ENCODE data around the gene LAMB4.

Gene LAMB4

GRCh38 chr7:108157606-108158335 is 27.6 kb upstream of the LAMB4 start:
- CTCF ChIA-PET = no interaction called here
- POLR2A ChIA-PET = no interaction called here
- no peak for DNase-seq (ENCODE audit: extremely low spot score)
- TF ChIP-seq BHLHE40 (IDR thresholded peaks at IDR 0.05; ENCODE audit: borderline replicate concordance) (no peak), SUZ12 (IDR thresholded peaks at IDR 0.05) (no peak), LEF1 (IDR thresholded peaks at IDR 0.05; ENCODE audit: borderline replicate concordance) (no peak), L3MBTL2 (conservative IDR thresholded peaks at IDR 0.05) (no peak)

- POLR2A ChIA-PET = no interaction called here
- TF ChIP-seq ZNF384 (IDR thresholded peaks at IDR 0.05) (no peak), FOXK2 (IDR thresholded peaks at IDR 0.05) (no peak), HDGF (IDR thresholded peaks at IDR 0.05; ENCODE audit: borderline replicate concordance) (no peak), TARDBP (IDR thresholded peaks at IDR 0.05) (no peak), FOXA1 (IDR thresholded peaks at IDR 0.05) (no peak), SP1 (IDR thresholded peaks at IDR 0.05) (no peak), LEF1 (IDR thresholded peaks at IDR 0.05; ENCODE audit: borderline replicate concordance) (no peak), CTBP1 (IDR thresholded peaks at IDR 0.05; ENCODE audit: borderline replicate concordance) (no peak), L3MBTL2 (conservative IDR thresholded peaks at IDR 0.05) (no peak), SUZ12 (IDR thresholded peaks at IDR 0.05) (no peak)
- DNase-seq (ENCODE audit: extremely low spot score) = no peak
- CTCF ChIA-PET = no interaction called here
These were observed 26.9 kb upstream of the LAMB4 start for GRCh38 chr7:108156897-108157605.

GRCh38 chr7:108152198-108152597 is 22.0 kb upstream of the LAMB4 start:
- DNase-seq (ENCODE audit: extremely low spot score) = no peak
- TF ChIP-seq TARDBP (IDR thresholded peaks at IDR 0.05) = no peak
- no peak for TF ChIP-seq BHLHE40 (IDR thresholded peaks at IDR 0.05; ENCODE audit: borderline replicate concordance)
- TF ChIP-seq PKNOX1 (IDR thresholded peaks at IDR 0.05) = no peak
- no peak for TF ChIP-seq SUZ12 (IDR thresholded peaks at IDR 0.05)
- no peak for TF ChIP-seq ELF4 (IDR thresholded peaks at IDR 0.05)
- TF ChIP-seq NFRKB (IDR thresholded peaks at IDR 0.05) = no peak
- TF ChIP-seq L3MBTL2 (conservative IDR thresholded peaks at IDR 0.05) = no peak
- TF ChIP-seq FOXM1 (IDR thresholded peaks at IDR 0.05; ENCODE audit: borderline replicate concordance) = no peak
- no peak for TF ChIP-seq LEF1 (IDR thresholded peaks at IDR 0.05; ENCODE audit: borderline replicate concordance)
- TF ChIP-seq FOXK2 (IDR thresholded peaks at IDR 0.05) = no peak
- no peak for TF ChIP-seq SP1 (IDR thresholded peaks at IDR 0.05)
- no peak for TF ChIP-seq ARNT (IDR thresholded peaks at IDR 0.05)
- no peak for TF ChIP-seq FOXA1 (IDR thresholded peaks at IDR 0.05)
- no peak for TF ChIP-seq CTBP1 (IDR thresholded peaks at IDR 0.05; ENCODE audit: borderline replicate concordance)
- TF ChIP-seq HDGF (IDR thresholded peaks at IDR 0.05; ENCODE audit: borderline replicate concordance) = no peak
- ChIA-PET POLR2A (no interaction called here), CTCF (no interaction called here)

- POLR2A ChIA-PET = no interaction called here
- TF ChIP-seq SP1 (IDR thresholded peaks at IDR 0.05) = no peak
- TF ChIP-seq SUZ12 (IDR thresholded peaks at IDR 0.05) = no peak
- no peak for TF ChIP-seq FOXK2 (IDR thresholded peaks at IDR 0.05)
- no peak for TF ChIP-seq FOXA1 (IDR thresholded peaks at IDR 0.05)
- no peak for TF ChIP-seq ARNT (IDR thresholded peaks at IDR 0.05)
- TF ChIP-seq ELF4 (IDR thresholded peaks at IDR 0.05) = no peak
- no peak for TF ChIP-seq CTBP1 (IDR thresholded peaks at IDR 0.05; ENCODE audit: borderline replicate concordance)
- TF ChIP-seq FOXM1 (IDR thresholded peaks at IDR 0.05; ENCODE audit: borderline replicate concordance) = no peak
- no peak for TF ChIP-seq L3MBTL2 (conservative IDR thresholded peaks at IDR 0.05)
- no peak for TF ChIP-seq NFRKB (IDR thresholded peaks at IDR 0.05)
- no peak for TF ChIP-seq ZNF384 (IDR thresholded peaks at IDR 0.05)
- no peak for TF ChIP-seq PKNOX1 (IDR thresholded peaks at IDR 0.05)
- TF ChIP-seq HDGF (IDR thresholded peaks at IDR 0.05; ENCODE audit: borderline replicate concordance) = no peak
- no peak for TF ChIP-seq TARDBP (IDR thresholded peaks at IDR 0.05)
- no peak for TF ChIP-seq BHLHE40 (IDR thresholded peaks at IDR 0.05; ENCODE audit: borderline replicate concordance)
- no peak for TF ChIP-seq LEF1 (IDR thresholded peaks at IDR 0.05; ENCODE audit: borderline replicate concordance)
- DNase-seq (ENCODE audit: extremely low spot score) = no peak
- CTCF ChIA-PET = no interaction called here
These were observed 19.7 kb upstream of the LAMB4 start for GRCh38 chr7:108149908-108150307.

- POLR2A ChIA-PET = no interaction called here
- TF ChIP-seq FOXM1 (IDR thresholded peaks at IDR 0.05; ENCODE audit: borderline replicate concordance) = no peak
- no peak for TF ChIP-seq PKNOX1 (IDR thresholded peaks at IDR 0.05)
- CTCF ChIA-PET = no interaction called here
- no peak for DNase-seq (ENCODE audit: extremely low spot score)
These were observed 19.0 kb upstream of the LAMB4 start for GRCh38 chr7:108149119-108149518.

- no peak for DNase-seq (ENCODE audit: extremely low spot score)
- CTCF ChIA-PET = no interaction called here
- TF ChIP-seq ARNT (IDR thresholded peaks at IDR 0.05) = no peak
- TF ChIP-seq FOXA1 (IDR thresholded peaks at IDR 0.05) = no peak
- TF ChIP-seq SP1 (IDR thresholded peaks at IDR 0.05) = no peak
- TF ChIP-seq ZNF384 (IDR thresholded peaks at IDR 0.05) = no peak
- no peak for TF ChIP-seq L3MBTL2 (conservative IDR thresholded peaks at IDR 0.05)
- no peak for TF ChIP-seq LEF1 (IDR thresholded peaks at IDR 0.05; ENCODE audit: borderline replicate concordance)
- TF ChIP-seq NFRKB (IDR thresholded peaks at IDR 0.05) = no peak
- no peak for TF ChIP-seq BHLHE40 (IDR thresholded peaks at IDR 0.05; ENCODE audit: borderline replicate concordance)
- no peak for TF ChIP-seq ELF4 (IDR thresholded peaks at IDR 0.05)
- TF ChIP-seq FOXM1 (IDR thresholded peaks at IDR 0.05; ENCODE audit: borderline replicate concordance) = no peak
- TF ChIP-seq CTBP1 (IDR thresholded peaks at IDR 0.05; ENCODE audit: borderline replicate concordance) = no peak
- no peak for TF ChIP-seq HDGF (IDR thresholded peaks at IDR 0.05; ENCODE audit: borderline replicate concordance)
- TF ChIP-seq FOXK2 (IDR thresholded peaks at IDR 0.05) = no peak
- no peak for TF ChIP-seq TARDBP (IDR thresholded peaks at IDR 0.05)
- TF ChIP-seq SUZ12 (IDR thresholded peaks at IDR 0.05) = no peak
- no peak for TF ChIP-seq PKNOX1 (IDR thresholded peaks at IDR 0.05)
- POLR2A ChIA-PET = no interaction called here
These were observed 16.9 kb upstream of the LAMB4 start for GRCh38 chr7:108147031-108147563.
